Kidney glomerular epithelial cell (primary cell): ENCODE results near the gene KIFAP3.
"Not testable (repeated sequence)": the region's sequence is repeated elsewhere in the genome, so short reads cannot be mapped to it uniquely, and the experiment has no call there.

Experiments used
- DNase-seq: peaks from one replicate; lab custom pipeline; 2025; lab: John Stamatoyannopoulos, UW

KIFAP3 gene

DNA sequence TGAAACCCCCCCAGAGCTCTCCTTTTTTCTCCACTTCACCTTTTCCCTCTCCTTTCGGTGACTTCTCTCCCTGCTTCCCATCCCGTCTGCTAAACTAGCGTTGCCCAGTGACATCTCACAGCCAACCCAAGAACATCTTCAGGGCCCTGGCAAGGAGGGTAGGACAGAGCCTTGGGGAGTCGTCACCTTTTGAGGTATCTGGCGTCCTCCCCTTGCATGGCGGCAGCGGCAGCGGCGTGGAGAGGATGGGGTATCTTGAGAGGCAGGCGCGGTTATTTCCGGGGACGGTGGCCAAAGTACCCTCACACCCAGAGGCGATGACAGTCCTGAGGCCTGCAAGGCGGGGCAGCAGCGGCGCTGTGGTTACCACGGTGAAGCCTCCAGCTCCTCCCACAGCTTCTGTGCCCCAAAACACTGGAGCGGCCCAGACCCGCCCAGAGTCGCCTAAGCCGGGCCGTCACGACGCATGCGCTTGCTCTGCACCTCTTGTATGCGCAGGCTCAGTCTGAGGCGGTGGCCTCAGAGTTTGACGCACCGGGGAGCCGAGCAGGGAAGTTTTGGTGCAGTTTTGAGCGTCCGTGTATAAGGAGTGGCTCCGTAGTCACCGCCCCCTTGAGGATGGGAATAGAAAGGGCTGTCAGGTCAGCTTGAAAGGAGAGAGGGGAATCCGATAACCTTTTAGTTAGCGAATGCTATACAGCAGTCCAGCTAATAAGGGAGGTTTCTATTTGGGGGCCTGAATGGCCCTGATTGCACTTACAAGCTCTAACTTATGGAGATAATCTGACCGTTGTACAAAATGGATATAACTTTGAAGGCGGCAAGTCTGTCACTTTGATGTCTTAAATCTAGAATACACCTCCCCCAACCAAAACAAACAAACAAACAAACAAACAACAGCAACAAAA is at the start of gene KIFAP3:
Gene KIFAP3, minus strand, starts transcription at position 446 of the 908 bp plus-strand sequence. Its CDS starts 228 bp downstream, at position 218.
- DNase-seq = peak; percentile 94

DNA sequence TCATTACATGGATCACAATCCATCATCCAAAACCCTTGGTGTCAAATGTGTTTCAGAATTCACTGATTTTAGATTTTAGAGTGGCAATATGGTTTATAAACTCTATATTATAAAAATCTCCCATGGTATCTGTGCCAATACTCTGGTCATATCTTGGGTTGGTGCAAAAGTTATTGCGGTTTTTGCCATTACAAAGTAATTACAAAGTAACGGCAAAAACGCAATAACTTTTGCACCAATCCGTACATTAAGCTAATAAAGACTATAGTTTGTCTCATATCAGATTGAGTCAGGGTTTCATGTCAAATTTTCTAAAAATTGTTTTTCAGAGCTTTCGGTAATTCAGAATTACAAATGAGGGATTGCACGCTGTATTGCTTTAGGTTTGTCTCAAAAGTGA is 47.9 kb upstream of the KIFAP3 start:
- DNase-seq = no peak

DNA sequence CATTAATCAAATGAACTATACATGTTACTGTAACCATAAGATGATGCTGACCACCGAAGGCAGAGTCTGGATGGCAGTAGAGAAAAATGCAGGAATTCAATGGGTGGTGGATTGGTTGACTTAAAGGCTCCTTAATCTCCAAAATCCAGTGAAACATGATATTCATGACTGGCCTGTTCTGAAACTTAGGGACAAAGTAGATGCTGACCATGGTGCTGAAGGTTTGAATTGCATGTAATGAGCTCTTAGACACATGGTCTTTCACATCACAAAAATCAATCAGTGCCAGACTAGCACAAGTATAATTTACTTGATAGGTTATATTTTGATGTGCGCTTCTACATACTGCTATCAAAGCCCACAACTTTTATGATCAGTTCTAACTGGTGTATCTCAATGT is 40.4 kb upstream of the KIFAP3 start:
- DNase-seq = peak; percentile 9

DNA sequence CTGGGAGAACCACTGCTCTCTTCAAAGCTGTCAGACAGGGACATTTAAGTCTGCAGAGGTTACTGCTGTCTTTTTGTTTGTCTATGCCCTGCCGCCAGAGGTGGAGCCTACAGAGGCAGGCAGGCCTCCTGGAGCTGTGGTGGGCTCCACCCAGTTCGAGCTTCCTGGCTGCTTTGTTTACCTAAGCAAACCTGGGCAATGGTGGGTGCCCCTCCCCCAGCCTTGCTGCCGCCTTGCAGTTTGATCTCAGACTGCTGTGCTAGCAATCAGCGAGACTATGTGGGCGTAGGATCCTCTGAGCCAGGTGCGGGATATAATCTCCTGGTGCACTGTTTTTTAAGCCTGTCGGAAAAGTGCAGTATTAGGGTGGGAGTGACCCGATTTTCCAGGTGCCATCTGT is 38.6 kb upstream of the KIFAP3 start:
- not testable (repeated sequence) for DNase-seq

DNA sequence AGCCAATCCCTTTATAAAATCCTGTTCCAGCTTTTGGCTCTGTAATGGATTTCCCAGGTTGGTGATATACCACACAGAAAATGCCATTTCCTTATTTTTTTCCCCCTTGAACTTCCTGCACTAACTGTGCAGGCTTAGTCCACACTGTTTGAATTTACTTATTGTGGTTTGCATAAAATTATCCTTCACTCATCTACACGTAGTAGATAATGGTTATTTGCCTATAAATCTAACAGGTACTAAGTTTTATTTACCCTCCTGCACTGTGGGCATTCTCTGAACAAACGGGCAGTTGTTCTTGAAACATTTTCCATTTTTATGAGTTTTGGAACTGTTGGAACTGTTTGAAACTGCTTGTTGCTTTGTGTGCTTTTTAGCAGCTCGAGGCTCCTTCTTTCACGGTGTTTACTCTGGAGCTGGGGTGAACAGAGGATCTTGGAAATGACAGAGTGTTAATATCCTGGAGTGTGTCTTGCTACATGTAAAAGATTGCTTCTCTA is 23.0 kb upstream of the KIFAP3 start:
- no peak for DNase-seq

DNA sequence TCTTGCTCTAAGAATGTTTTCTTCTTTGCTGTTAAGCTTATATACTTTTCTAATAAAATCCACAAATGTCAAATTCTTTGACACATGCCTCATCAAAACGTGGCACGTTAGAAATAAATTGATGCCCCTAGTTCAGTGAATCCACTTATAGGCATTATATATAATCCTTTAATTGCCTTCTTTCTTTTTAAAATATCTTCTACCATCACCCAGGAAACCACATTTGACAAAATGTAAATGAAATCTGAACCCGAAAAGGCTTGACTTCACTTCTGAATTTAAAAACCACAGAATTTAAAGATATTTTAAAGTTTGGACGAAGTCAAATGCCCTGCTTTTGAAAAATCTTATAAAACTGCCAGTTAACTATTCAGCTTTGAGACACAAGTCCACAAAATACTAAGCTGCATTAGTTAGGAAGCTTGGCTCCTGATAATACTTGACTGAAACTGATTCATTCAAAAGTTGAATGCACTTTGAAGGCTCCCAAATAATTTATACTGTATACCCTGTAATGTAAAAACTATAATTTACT is 22.4 kb upstream of the KIFAP3 start:
- DNase-seq = no peak

DNA sequence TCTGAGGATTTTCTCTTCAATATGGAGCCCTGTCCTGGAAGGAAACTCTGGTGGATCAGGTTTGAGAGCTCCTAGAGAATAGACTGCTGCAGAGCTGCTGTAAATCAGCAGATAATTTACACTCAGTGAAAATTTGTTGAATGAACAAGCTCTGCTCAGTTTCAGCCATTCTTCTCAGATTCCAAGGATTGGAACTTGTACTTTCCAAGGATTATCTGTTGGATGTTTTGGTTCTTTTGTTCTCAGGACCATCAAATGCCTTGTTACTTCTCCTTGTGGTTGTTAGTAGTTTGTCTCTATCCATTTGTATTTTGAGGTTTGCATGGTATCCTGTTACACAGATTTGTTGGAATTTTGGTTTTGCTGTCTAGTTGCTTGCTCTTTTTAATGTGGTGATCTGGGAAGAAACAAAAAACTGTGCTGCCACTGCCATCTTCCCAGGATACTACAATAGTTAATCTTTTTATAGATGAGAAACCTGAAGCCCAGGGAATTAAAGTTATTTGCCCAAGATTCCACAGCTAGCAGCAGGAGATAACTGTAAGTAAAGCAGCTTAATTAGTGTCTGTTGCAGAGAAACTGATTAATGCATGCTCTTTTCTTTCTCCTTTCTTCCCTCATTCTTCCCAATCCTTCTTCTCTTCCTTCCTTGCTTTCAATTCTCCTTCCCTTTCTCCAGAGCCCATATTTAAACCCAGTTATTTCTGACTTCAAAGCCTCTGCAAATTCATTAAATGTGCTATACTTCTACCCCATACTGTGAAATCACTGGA is 21.7 kb upstream of the KIFAP3 start:
- no peak for DNase-seq

DNA sequence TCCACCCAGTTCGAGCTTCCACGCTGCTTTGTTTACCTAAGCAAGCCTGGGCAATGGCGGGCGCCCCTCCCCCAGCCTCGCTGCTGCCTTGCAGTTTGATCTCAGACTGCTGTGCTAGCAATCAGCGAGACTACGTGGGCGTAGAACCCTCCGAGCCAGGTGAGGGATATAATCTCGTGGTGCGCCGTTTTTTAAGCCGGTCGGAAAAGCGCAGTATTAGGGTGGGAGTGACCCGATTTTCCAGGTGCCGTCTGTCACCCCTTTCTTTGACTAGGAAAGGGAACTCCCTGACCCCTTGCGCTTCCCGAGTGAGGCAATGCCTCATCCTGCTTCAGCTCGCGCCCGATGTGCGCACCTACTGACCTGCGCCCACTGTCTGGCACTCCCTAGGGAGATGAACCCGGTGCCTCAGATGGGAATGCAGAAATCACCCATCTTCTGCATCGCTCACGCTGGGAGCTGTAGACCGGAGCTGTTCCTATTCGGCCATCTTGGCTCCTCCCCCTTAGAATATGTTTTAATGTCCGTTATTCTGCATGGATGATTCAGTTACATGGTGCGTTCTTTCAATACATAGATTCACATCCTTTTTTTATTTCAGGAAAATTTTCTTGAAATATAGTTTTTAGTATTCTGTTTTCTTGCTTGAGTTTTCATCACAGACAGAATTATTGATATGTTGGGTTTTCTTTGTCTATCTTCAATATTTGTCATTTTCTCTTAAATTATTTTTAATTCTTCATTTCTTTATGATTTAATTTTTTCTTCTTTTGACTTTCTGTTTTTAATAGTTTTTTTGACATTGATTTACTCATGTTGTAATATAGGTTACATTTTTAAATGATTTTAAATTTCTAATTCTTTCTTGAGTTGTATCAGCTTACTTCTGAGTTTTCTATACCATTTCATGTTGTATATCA is 20.5 kb upstream of the KIFAP3 start:
- not testable (repeated sequence) for DNase-seq

GRCh38 chr1:170086399-170087032 is 12.0 kb upstream of the KIFAP3 start:
- DNase-seq = no peak

GRCh38 chr1:170085091-170085490 is 10.6 kb upstream of the KIFAP3 start:
- no peak for DNase-seq

GRCh38 chr1:170078610-170079189 is 4.2 kb upstream of the KIFAP3 start:
- DNase-seq = no peak

DNA sequence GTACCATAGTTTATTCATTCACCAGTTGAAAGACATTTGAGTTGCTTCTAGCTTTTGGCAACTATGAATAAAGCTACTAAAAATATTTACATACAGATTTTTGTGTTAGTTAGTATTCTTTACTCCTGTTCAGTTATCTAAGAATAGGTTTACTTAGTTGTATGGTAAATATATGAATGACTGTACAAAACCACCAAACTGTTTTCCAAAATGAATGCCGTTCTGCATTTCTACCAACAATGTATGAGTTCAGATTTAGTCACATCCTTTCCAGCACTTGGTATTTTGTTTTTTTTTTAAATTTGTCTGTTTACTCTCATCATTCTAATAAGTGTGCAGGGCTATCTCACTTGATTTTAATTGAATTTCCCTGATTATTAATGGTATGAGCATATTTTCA is 3.4 kb upstream of the KIFAP3 start:
- no peak for DNase-seq

GRCh38 chr1:170076952-170077351 is 2.5 kb upstream of the KIFAP3 start:
- not testable (repeated sequence) for DNase-seq

- no peak for DNase-seq
These were observed 1.7 kb upstream of the KIFAP3 start for GRCh38 chr1:170076199-170076598.

- no peak for DNase-seq
These were observed 691 bp upstream of the KIFAP3 start for GRCh38 chr1:170075186-170075585.

- no peak for DNase-seq
These were observed 624 bp downstream of the KIFAP3 start for GRCh38 chr1:170073893-170074249.

GRCh38 chr1:170071378-170071777 is 3.1 kb downstream of the KIFAP3 start:
- no peak for DNase-seq

DNA sequence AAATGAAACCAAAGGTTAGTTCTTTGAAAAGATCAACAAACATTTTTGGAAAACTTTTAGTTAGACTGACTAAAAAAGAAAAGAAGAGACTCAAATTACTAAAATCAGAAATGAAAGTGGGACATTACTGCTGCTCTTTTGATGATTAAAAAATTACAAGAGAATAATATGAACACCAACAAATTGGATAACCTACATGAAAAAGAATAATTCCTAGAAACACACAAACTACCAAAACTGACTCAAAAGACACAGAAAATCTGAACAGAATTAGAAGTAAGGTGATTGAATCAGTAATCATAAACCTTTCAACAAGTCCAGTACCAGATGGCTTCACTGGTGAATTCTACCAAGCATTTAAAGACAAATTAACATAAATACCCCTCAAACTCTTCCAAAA is 5.6 kb downstream of the KIFAP3 start:
- no peak for DNase-seq

DNA sequence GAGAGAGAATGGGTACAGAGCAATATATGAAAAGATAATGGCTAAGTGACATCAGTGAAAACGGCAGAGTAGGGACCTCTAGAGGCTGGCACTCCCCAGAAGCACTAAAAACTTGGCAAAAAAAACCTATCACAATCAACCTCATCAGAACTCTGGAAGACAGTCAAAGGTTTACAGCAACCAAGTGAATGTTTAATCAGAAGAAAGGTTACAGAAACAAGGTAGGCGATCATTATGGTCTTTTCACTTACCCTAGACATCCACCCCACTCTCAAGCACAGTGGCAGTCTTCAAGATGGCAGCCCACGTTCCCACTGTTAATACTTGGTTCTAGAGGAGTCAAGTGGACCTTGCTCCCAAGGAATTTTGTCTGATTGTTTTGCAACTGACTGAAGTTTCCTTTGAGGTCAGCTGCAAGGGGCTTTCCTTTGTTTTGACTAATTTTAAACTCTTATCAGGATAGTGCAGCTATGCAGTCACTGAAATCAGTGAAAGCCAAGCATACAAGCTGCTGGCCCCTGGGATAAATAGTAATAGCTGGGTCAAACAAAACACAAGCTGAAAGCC is 7.2 kb downstream of the KIFAP3 start:
- no peak for DNase-seq

DNA sequence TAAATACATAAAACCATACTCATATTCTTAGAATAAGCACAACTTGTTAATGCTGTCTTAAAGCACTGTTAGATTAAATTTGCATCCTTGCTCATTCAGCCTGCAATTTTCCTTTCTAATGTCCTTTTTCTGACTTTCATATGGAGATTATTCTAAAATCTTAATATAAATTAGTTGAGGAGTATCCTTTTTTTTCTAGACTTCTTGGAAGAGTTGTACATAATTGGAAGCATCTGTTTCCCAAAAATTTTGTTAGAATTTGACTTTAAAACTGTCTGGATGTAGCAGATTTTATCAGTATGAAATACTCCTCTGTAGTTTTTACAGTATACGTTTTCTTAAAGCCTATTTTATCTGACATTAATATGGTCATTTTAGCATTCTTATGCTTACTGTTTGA is 9.7 kb downstream of the KIFAP3 start:
- no peak for DNase-seq
